ENCODE measurements around the gene SET. TPM values are rescaled to one million over a fixed set of nuclear protein-coding genes. Genes with fewer than 3 reads are reported as not detected.

Gene SET
- total and polyA plus RNA-seq, 2 donors (not counting 3 experiments of a cell fraction or from before 2014, with no cell fraction given): 61.1 to 483 TPM

GRCh38 chr9:128715436-128715750 lies 26.4 kb downstream of the SET start:
- no peak for FAIRE-seq
- H3K27ac ChIP-seq (ENCODE audit: insufficient read depth, low read depth, low read length): no peak overlapping the region
- H3K4me2 ChIP-seq (ENCODE audit: insufficient read depth, low read length): no peak overlapping the region
- intact Hi-C loops (cut with micrococcal nuclease): no loop called here
- H3K9ac ChIP-seq (replicated peaks; ENCODE audit: extremely low read depth, insufficient read depth, low read length): no peak overlapping the region
- BruUV-seq (replicated peaks): no TSS peak
- no peaks in the 10 kb centered on the region for H3K27me3 ChIP-seq (ENCODE audit: control insufficient read depth in 2 of 2, insufficient read depth in 2 of 2, low read length in 2 of 2)
- H2AFZ ChIP-seq (ENCODE audit: low read depth, low read length): no peak overlapping the region
- H3K9me3 ChIP-seq (replicated peaks; ENCODE audit: control insufficient read depth, insufficient read depth, low read length): no peaks in the 10 kb centered on the region
- H4K20me1 ChIP-seq (replicated peaks; ENCODE audit: control insufficient read depth, extremely low read depth, insufficient read depth, low read length): no peaks in the 10 kb centered on the region
- DNase-seq (ENCODE audit: low read depth, low spot score): no peak
- POLR2A ChIA-PET: no interaction called here
- dilution Hi-C loops (cut with MboI; ENCODE audit: extremely low pct_ligation_motif_present, low sequenced_read_pairs): no loop called here
- no peaks in the 10 kb centered on the region for H3K9me1 ChIP-seq (replicated peaks; ENCODE audit: control insufficient read depth, extremely low read depth, insufficient read depth, low read length)
- TF ChIP-seq EZH2 (IDR thresholded peaks at IDR 0.05; ENCODE audit: borderline replicate concordance, low read depth, low read length, severe bottlenecking) (no peak), MAX (IDR thresholded peaks at IDR 0.05; ENCODE audit: insufficient read depth, insufficient read length) (no peak), POLR2A (IDR thresholded peaks at IDR 0.05; ENCODE audit: low read depth, low read length) (no peak), GATA2 (IDR thresholded peaks at IDR 0.05; ENCODE audit: insufficient read depth, insufficient read length, low read depth, low read length) (no peak), JUN (IDR thresholded peaks at IDR 0.05; ENCODE audit: borderline replicate concordance, insufficient read depth, insufficient read length, low read depth) (no peak), POLR2AphosphoS5 (IDR thresholded peaks at IDR 0.05; ENCODE audit: insufficient read depth, low read depth, low read length) (no peak), MYC (IDR thresholded peaks at IDR 0.05; ENCODE audit: low read depth, low read length) (no peak), CTCF (IDR thresholded peaks at IDR 0.05; ENCODE audit: extremely low read depth in 1 of 2, insufficient read depth in 1 of 2, low read depth in 1 of 2, low read length in 2 of 2) (no peak), FOS (IDR thresholded peaks at IDR 0.05; ENCODE audit: borderline replicate concordance, insufficient read depth, low read length) (no peak)
- peaks cover under 1 to 16% of the 10 kb centered on the region in 2 experiments for H3K36me3 ChIP-seq (ENCODE audit: control insufficient read depth in 2 of 2, extremely low read depth in 1 of 2, insufficient read depth in 2 of 2, low read length in 2 of 2)
- H3K4me3 ChIP-seq (replicated peaks in 1 of 3; ENCODE audit: insufficient read depth in 1 of 3, low read depth in 1 of 3, low read length in 3 of 3): no peak overlapping the region
- CTCF ChIA-PET: interaction anchor here (1.0 kb wide), 1 partner anchor 13 kb away, joined by 3 read pairs; the partner anchor contains the start of gene PKN3
- H3K79me2 ChIP-seq (ENCODE audit: control insufficient read depth, insufficient read depth, low read length): no peaks in the 10 kb centered on the region
- H3K4me1 ChIP-seq (ENCODE audit: control insufficient read depth, extremely low read depth, insufficient read depth, low read length): no peaks in the 10 kb centered on the region
